SK-N-SH treated with all-trans-retinoic acid at 6 μM for 48 hours (cell line): Measurements from ENCODE around the gene FKBP6.
"Not testable (repeated sequence)": the region's sequence is repeated elsewhere in the genome, so short reads cannot be mapped to it uniquely, and the experiment has no call there.

Source experiments
- GLIS3 ChIP-seq: fragments of 250-450 bp; sonication (Bioruptor Pico); IDR thresholded peaks from 2 replicates; pipeline ENCODE4 v1.5.0; 2020; ENCODE audit warnings: mild to moderate bottlenecking, moderate library complexity
- OSR1 ChIP-seq: fragments of 250-450 bp; sonication (Bioruptor Pico); IDR thresholded peaks from 2 replicates; pipeline ENCODE4 v1.8.0; 2022; ENCODE audit warnings: moderate library complexity, mild to moderate bottlenecking, inconsistent platforms
- ZC3H10 ChIP-seq: fragments of 250-450 bp; sonication (Bioruptor Pico); IDR thresholded peaks from 2 replicates; pipeline ENCODE4 v1.5.1; 2021; ENCODE audit warnings: mild to moderate bottlenecking, moderate library complexity
- ZFP3 ChIP-seq: fragments of 250-450 bp; sonication (Bioruptor Pico); IDR thresholded peaks from 2 replicates; pipeline ENCODE4 v1.5.0; 2020; ENCODE audit warnings: mild to moderate bottlenecking, moderate library complexity
- ZNF565 ChIP-seq: fragments of 450-650 bp; formaldehyde crosslinking; conservative IDR thresholded peaks from 2 replicates; pipeline ENCODE4 v1.5.0; 2020; ENCODE audit warnings: low read depth, mild to moderate bottlenecking, moderate library complexity
- ZNF8 ChIP-seq: fragments of 450-650 bp; formaldehyde crosslinking; IDR thresholded peaks from 2 replicates; pipeline ENCODE4 v1.5.0; 2020; ENCODE audit warnings: mild to moderate bottlenecking, moderate library complexity
- TF ChIP-seq, protein P1 (sequence below): fragments of 250-450 bp; sonication (Bioruptor Pico); IDR thresholded peaks from 2 replicates; pipeline ENCODE4 v1.5.1; 2020; ENCODE audit warnings: low read depth, mild to moderate bottlenecking, moderate library complexity
- TF ChIP-seq, protein P2 (sequence below): fragments of 250-450 bp; sonication (Bioruptor Pico); IDR thresholded peaks from 2 replicates; pipeline ENCODE4 v1.8.0; 2020; ENCODE audit warnings: mild to moderate bottlenecking, moderate library complexity, borderline replicate concordance

GRCh38 chr7:73319541-73319940 is 8.4 kb upstream of the FKBP6 start:
- not testable (repeated sequence) for TF ChIP-seq GLIS3; OSR1; ZNF565; ZC3H10 (CRISPR knock-in tag); ZNF8 (CRISPR knock-in tag); ZFP3 (CRISPR knock-in tag)
- TF ChIP-seq, protein P1, sequence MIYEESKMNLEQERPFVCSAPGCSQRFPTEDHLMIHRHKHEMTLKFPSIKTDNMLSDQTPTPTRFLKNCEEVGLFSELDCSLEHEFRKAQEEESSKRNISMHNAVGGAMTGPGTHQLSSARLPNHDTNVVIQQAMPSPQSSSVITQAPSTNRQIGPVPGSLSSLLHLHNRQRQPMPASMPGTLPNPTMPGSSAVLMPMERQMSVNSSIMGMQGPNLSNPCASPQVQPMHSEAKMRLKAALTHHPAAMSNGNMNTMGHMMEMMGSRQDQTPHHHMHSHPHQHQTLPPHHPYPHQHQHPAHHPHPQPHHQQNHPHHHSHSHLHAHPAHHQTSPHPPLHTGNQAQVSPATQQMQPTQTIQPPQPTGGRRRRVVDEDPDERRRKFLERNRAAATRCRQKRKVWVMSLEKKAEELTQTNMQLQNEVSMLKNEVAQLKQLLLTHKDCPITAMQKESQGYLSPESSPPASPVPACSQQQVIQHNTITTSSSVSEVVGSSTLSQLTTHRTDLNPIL, result not testable (repeated sequence)
- TF ChIP-seq, protein P2, sequence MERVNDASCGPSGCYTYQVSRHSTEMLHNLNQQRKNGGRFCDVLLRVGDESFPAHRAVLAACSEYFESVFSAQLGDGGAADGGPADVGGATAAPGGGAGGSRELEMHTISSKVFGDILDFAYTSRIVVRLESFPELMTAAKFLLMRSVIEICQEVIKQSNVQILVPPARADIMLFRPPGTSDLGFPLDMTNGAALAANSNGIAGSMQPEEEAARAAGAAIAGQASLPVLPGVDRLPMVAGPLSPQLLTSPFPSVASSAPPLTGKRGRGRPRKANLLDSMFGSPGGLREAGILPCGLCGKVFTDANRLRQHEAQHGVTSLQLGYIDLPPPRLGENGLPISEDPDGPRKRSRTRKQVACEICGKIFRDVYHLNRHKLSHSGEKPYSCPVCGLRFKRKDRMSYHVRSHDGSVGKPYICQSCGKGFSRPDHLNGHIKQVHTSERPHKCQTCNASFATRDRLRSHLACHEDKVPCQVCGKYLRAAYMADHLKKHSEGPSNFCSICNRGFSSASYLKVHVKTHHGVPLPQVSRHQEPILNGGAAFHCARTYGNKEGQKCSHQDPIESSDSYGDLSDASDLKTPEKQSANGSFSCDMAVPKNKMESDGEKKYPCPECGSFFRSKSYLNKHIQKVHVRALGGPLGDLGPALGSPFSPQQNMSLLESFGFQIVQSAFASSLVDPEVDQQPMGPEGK (CRISPR knock-in tag), result not testable (repeated sequence)
